ENCODE data around the gene CHGA.

DNA sequence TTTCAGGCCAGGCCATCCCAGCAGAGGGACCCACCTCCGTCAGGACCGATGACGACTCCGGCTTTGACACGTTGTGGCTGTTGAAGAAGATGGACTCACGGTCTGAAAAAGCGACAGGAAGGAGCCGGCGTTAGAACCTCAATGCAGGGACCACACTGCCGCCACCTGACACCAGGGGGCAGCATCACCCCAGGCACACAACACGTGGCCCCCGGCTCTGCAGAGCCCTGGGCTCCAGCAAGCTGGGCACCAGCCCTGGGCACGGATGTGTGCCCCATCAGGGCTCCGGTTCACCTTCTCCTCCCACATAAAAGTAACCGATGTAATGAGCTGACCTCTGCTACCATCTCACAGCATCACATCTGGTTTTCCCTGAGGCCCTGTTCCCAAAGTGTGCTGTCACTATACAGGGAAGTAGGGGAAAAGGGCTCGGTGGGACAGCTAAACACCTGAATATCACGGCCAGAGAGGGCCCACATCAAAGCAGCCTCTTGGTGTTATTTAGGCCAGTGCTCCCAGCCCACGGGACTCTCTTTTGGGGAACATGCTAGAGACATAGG is 29.0 kb downstream of the CHGA start:
- TF ChIP-seq CTCF (IDR thresholded peaks at IDR 0.05), result peak; percentile 92 to 99 (median 93)
- TF ChIP-seq POLR2A (IDR thresholded peaks at IDR 0.05), result no peak
